GM19468 (cell line): ENCODE data around the gene TSPAN5.

Source experiments
- ATAC-seq: cut with Tn5 transposase; IDR thresholded peaks from one replicate; pipeline ENCODE4 v1.9.1; 2021; ENCODE audit warnings: mild to moderate bottlenecking, moderate library complexity, moderate number of reproducible peaks; ENCODE audit not compliant: unreplicated experiment; ENCODE audit errors: extremely low read depth

The TSPAN5 gene

DNA sequence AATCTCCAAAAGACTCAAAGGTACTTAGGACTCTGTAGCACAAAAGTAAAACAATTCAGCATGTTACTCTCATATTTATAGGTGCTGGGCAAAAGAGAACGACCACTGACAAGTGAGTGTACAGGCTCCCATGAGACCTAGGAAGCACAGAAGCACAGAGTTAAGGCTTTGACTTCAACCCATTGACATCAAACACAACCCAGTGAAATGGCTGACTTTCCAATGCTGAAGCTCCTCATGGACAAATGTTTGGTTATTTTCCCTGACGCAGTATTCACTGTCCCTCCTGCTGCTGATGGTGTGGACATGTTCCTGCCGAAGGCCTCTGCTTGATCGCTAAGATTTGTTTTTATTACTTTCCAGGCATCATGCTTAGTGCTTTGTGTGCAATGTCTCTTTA is 148.7 kb downstream of the TSPAN5 start:
- ATAC-seq, result no peak

DNA sequence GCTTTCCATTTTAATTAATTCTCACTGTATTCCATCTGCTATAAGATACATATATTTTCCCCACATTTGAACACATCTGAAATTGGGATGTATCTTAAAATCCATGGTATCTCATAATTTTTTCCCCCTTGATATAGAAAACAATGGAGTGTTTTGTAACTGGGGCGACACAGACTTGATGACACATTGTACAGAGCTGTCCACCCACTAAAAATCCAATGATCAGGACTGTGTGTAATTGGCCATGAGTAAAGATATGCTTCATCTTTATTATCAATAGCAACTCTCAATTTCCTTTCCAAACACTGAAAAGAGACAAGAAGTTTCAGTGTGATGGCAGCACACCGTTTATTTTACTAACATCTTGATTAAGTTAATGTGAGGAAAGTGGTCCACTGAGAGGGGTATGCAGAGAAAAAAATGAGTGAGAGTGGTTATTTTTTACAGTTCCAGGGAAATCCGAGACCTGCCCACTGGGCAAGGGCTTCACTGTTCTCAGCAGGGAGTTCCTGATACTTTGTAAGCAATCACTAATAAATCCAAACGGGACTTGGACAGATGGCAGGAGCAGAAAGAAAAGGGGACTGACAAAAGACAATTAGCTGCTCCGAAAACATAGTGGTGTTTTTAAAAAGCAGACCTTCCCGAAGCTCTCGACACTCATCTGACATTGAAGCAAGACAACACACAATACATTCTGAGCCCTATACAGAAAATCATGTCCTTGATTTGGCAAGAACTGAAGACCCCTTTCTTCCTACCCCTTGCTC is 149.4 kb downstream of the TSPAN5 start:
- ATAC-seq, result no peak

DNA sequence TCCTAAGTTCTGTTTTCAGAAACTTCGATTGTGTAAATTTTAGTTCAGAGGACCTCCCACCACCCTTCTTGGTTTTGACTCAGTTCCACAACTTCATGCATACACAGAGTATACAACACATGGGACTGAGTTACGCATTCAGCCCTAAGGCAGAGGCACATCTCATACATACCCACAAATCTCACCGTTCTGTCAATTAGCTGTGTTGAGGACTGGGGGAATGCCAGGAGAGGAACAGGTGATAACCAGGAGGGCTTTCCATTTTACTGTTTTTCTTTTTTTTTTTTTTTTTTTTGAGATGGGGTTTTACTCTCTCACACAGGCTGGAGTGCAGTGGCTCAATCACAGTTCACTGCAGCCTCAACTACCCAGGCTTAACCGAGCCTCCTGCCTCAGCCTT is 150.2 kb downstream of the TSPAN5 start:
- ATAC-seq, result no peak

DNA sequence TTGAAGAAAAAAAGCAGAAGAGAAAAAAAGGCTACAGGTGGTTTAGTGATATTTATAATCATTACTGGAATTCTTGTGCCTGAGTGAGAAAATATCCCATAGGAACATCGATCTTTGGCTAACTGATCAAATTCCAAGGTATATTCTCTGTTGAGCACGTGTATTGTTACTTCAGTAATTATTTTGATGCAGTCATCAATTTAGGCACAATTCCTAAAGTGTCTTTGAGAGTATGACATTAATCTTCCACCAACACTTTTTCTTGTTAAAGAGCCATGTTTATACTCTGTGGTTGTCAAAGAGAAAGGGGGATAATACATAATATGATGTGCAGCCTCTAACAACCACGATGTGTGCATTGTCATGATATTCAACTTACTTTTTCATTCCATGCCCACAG is 151.1 kb downstream of the TSPAN5 start:
- no peak for ATAC-seq

DNA sequence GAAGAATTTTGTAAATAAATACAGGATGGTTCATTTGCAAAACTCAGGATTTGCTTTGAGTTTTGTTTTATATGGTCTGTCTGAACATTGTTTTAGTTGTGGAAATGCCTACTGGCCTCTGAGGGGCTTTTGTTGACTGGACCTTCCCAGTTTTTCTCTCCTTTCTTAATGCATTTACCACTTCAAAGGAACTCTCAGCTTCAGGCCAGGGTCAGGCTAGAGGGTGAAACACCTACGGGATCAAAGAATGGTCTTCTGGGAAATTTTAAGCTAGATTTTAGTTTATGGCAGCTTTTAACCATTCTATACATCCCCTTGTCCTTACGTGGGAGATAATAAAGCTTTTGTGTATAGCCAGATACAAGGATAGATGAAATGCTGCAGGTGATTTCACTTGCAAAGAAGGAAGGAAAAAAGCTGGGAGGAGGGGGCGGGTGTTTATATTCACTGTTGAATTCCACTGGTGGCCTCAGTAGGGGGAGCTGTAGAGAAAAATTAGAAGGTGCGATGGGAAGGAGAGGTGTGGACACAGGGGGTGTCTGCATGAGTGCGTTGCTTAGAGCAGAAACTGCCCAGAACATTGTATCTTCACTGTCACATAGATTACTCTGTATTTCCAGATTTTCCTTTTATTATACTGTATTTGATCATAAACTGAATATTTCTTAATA is 151.8 kb downstream of the TSPAN5 start:
- no peak for ATAC-seq

DNA sequence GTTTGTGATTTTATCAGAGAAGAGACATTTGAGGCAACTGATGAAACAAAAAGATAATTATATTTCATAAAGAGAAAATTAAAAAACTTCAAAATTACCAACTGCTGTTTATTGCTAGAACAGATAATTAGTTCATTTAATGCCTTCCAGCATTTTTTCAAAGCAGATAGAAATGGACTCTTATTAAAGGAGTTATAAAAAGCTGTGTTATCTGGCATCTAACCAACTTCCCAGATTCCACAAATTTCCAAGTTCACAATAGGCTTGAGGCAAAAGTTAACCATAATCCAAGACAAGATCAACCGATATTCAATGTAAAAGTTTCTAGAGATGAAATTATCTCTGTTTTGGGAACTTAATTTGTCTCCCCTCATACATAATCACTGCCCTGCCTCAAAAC is 152.4 kb downstream of the TSPAN5 start:
- ATAC-seq, result no peak

DNA sequence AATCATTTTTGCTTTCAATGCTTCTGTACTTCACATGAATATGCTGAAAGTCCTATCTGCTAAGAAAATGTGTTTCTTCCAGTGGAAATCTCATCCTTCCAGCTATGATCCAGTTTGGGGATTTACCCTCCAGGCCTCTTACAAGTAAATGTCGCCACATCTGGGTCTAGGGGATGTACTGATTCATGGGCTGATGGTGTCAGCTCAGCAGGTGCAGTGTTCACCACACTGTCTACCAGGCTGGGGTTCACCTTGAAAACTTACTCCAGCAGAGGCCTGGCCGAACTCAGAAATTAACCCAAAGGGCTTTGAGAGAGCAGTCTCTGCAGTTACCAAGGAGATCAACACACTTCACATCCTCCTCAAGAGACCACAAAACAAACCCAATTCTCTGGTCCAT is 154.3 kb downstream of the TSPAN5 start:
- ATAC-seq, result no peak

DNA sequence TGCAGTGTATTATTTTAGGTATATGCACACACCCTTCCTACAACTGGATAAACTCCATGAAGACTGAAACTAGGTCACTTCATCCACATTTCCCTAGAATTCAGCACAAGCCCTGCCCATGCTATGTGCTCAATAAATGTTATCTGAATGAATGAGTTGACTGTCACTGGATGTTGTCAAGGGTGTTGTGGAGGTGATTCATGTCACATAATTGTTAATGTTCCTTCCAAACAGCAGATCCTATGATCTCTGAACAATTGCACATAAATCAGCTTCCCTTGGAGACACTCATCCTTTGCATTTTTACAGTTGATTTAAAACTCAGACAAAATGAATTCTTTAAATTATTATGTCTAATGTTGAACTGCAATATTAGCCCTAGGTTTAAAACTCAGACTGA is 154.7 kb downstream of the TSPAN5 start:
- no peak for ATAC-seq

DNA sequence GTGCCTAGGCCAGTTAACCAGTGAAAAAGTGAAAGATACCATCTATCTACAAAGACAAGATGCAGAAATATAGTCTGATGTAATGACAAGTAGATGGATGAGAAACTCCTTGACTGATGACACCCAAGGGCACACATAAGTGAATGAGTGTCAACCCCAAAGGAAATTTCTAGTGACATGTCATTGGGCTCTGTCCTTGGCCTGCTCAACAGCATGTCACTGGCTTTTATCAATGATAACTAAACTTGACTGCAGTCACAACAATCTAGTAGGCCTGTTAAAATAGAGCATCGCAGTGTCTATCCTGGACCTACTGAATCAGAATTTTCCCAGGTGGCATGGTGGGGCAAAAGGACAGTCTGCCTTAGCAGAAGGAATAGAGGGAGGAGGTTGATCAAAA is 155.8 kb downstream of the TSPAN5 start:
- ATAC-seq, result no peak

DNA sequence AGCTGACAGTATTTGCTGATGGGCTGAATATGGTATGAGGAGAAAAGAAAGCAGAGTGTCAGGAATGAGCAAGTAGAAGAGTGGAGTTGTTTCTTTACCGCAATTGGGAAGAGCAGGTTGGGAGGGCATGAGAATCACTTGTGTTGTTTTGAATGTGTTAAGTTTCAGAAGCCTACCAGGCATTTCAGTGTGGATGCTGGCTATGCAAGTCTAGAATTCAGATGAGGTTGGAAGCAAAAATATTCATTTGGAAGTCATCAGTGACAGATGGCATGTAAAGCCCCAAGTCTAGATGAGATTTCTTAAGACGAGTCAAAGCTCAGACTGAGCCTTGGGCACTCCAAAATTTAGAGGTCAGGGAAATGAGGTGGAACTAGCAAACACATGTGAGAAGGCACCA is 156.4 kb downstream of the TSPAN5 start:
- ATAC-seq, result no peak

DNA sequence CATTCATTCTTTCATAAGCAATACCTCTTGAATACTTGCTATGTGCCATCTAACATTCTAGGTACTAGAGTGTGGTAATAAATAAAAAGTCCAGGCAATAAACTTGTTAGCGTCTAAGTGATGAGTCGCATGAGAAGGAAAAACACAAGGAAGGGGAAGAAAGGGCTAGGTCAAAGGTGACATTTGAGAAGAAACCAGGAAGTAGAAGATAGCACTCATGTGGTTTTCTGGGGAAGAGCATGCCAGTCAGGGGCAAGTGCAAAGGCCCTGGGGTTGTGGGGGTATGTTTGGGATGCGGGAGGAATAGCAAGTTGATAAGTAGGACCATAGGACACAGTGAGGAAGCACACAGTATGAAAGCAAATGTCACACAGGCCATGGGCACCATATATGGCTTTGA is 157.0 kb downstream of the TSPAN5 start:
- no peak for ATAC-seq

DNA sequence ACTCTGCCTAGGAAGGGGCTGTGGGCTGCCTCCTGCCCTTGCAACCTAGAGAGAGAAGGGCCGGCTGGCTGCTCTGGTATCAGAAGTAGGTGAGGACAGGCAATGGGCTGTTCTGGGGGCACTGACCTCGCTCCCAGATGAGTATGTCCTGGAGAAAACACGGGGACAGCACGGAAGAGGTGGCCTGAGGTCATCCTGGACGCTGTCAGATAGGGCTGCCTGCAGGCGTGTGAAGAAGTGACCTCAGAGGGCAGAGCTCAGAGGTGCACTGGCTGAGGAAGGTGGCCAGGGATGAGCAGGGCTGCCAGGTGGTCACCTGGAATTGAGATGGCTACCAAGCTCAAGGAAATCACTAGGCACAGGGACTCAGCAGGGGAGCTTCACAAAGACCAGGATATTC is 159.6 kb downstream of the TSPAN5 start:
- no peak for ATAC-seq

DNA sequence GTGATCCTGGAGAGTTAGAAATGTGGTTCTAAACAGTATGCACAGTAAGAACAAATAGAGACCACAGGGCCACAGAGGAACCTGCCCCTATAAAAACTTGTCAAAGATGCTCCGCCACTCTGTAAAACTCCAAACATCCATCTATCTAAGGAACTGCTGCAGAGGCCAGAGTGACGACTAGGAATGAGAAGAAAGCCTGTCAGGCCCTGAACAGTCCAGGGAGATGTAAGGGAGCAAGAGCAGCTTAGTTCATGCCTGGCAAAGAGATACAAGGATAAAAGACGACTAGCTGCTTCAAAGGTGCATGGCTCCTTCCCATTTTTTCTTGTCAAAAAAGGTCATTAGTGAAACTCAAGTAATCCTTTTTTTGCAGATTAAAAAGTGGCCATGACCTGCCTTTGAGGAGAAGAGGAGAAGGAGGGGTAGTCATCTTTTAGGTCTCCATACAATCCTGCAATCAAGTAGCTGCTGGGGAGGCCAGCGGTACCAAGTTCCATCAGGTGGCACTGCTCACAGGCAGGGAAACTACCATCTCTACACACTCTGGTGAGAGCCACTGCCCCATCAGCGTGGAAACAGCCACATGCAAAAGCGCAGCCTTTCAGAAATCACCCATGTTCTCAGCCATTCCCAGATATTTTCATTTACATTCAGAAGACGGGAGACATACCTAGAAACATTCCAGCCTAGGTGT is 162.1 kb downstream of the TSPAN5 start:
- no peak for ATAC-seq

DNA sequence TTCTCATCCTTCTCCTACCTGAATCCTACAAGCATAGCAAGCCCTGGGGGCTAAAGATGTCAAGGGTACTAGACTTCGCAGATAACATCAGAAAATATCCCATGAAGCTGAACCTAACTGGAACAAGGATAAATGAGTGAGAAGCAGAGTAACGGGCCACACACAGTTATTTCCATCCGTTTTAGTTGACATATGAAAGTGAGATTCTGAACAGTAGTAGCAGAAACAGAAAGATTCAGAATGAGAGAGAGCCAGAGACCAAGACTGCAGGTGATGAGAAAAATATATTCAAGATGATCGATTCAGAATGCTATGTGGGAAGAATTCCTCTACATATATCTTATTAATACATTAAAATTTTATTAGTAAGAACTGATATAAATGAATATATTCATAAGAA is 165.1 kb downstream of the TSPAN5 start:
- ATAC-seq, result peak; percentile 71

DNA sequence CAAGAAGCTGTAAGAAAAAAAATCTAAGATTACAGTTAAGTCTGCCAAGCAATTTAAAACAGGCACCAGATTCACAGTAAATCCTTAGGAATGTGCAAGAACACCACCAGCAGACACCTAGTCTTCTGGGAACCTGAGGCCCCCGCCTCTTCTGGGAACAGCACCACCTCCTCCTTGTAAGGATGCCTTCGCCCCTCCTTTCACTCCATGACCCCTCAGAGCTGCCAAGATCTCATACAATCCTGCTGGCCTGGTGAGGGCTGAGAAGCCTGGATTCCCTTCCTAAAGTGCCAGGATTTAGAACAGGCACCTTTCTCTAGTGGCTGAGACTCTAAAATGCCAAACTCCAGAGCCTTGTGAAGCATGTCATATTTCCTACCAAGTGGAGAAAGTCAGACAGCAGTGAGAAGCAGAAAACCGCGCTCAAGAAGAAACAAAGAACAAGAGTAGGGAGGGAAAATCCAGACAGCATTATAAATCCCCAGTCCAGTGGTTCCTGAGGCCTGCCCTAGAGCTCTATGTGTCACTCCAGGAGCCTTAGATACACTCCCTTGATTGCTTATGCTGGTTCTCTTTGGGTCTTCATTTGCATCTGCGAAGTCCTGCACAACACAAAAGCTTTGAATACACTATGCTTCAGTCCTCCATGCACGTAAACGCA is 166.4 kb downstream of the TSPAN5 start:
- ATAC-seq, result no peak

DNA sequence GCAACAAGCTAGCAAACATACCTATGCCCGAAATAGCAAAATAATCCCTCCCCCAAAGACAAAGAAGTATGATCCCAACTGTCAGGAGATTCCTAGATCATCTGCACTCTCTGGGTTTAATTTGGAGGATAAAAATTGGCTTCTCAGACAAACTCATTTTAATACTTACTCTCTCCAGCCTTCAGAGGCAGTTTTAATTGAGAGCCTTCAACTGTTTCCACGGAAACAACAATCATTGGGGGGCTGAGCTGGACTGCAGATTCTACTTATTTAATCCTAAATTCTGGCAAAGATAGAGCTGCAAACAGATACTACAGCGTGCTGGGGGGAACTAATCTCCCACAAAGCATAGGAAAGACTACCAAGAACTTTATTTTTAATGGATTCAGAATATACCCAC is 168.2 kb downstream of the TSPAN5 start:
- ATAC-seq, result no peak

DNA sequence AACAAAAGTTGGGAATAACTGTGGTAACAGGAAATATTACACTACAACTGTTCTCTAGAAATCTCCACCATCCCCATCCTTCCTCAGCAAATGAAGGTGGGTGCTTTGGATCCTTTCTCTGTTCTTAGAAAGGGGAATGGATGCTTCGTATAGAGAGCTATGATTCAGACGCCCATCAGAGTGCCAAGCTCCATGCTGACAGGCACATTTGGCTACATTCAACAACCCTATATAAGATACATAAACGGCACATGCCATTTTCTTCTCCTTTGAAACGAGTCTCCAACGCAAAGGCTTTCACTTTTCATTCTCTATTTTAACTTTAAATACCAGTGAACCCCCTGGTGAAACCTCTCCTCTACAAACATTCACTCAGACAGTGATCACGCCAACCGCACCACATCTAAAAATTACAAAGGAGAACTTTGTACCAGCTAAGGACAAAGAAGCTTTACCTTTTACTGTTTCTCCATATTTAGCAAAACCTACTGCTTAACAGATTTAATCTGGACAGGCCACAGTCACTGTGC is 172.5 kb downstream of the TSPAN5 start:
- no peak for ATAC-seq

DNA sequence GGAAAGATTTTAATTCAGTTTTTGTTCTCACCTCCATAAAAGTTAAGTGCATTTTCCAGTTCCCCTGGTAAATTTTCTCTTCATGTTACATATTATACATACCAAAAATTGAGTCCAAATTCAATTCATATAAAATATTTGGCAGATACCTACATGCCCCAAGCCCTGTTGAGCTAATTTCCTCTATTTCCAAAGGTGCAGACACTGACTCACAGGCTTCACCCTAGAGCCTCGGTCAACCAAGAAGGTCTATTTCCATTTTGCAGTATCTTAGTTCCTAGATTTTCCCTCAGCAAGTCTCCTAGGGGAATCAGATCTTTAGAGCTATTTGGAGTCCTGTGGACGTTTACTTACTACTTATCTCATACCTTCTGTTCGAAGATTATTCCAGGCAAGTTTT is 174.4 kb downstream of the TSPAN5 start:
- no peak for ATAC-seq

DNA sequence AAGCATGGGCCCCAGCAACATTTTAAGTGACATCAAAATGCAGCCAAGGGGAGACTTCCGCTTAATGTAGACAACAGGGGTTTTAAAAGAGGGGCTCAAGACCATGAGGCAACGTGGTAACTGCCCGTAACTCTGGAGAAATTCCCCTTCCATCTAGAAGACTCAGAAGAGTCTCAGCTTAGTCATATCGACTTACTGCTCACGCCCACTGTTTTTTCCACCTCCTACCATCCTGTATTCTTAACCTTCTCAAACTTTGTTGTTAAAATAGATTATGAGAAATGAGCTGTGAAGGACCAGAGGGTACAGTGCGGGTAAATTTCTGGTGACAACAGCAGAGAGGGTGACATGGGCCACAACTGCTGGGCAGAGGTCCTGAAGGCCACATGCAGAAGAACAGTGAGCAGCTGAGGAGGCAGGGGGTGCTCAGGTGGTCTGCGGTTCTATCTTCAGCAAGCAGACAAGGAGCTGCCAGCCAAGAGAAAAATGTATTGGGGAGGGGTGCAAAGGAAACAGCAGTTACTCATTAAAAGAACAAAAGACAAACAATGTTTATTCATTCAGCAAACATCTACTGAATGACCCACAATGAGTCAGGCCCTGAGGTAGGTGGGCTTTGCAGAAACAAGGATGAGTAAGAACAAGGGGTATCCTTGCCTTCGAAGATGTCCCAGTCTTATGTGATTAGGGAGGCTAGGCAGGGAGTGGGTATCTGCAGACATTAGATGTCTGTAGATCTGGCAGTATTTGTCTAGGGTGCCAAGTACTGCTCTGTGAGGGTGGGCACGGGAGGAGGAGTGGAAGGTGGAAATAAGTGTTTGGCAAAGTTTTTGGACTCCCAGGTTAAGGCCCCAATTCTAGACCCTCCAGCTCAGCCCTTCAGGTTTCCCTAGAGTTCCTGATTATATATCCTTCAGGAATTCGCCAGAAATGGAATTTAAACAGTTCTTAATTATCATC is 175.3 kb downstream of the TSPAN5 start:
- ATAC-seq, result peak; percentile 67

DNA sequence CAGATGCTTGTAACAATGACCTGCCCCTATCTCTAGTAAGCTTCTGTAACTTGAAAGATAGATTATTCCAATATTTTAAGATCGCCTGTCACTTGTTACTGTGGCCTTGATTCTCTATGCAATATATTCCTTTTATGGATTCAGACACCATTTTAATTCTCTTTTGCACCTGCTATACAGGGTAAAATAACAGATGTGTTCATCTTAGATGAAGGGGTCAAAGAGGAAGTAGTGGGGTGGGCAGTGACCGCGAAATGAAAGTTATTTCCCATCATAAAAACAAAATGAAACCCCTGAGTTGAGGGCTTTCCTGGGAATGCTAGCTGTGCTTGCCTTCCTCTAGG is 175.9 kb downstream of the TSPAN5 start:
- ATAC-seq, result no peak
